ENCODE measurements around the gene RIPOR2.

RIPOR2 gene

GRCh38 chr6:24974182-24975171 lies 38.7 kb upstream of the RIPOR2 start:
- TF ChIP-seq, protein P1, sequence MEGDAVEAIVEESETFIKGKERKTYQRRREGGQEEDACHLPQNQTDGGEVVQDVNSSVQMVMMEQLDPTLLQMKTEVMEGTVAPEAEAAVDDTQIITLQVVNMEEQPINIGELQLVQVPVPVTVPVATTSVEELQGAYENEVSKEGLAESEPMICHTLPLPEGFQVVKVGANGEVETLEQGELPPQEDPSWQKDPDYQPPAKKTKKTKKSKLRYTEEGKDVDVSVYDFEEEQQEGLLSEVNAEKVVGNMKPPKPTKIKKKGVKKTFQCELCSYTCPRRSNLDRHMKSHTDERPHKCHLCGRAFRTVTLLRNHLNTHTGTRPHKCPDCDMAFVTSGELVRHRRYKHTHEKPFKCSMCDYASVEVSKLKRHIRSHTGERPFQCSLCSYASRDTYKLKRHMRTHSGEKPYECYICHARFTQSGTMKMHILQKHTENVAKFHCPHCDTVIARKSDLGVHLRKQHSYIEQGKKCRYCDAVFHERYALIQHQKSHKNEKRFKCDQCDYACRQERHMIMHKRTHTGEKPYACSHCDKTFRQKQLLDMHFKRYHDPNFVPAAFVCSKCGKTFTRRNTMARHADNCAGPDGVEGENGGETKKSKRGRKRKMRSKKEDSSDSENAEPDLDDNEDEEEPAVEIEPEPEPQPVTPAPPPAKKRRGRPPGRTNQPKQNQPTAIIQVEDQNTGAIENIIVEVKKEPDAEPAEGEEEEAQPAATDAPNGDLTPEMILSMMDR (IDR thresholded peaks at IDR 0.05; ENCODE audit: low read depth, low read length): no peak
- no peak overlapping the region for H3K4me3 ChIP-seq (ENCODE audit: low read depth, low read length)

GRCh38 chr6:24972311-24972958 lies 36.7 kb upstream of the RIPOR2 start:
- TF ChIP-seq, protein P1 (IDR thresholded peaks at IDR 0.05; ENCODE audit: low read depth, low read length): no peak
- H3K4me3 ChIP-seq (ENCODE audit: low read depth, low read length): no peak overlapping the region

GRCh38 chr6:24971067-24971466 lies 35.3 kb upstream of the RIPOR2 start:
- H3K4me3 ChIP-seq (ENCODE audit: low read depth, low read length): no peak overlapping the region
- TF ChIP-seq, protein P1 (IDR thresholded peaks at IDR 0.05; ENCODE audit: low read depth, low read length): no peak

DNA sequence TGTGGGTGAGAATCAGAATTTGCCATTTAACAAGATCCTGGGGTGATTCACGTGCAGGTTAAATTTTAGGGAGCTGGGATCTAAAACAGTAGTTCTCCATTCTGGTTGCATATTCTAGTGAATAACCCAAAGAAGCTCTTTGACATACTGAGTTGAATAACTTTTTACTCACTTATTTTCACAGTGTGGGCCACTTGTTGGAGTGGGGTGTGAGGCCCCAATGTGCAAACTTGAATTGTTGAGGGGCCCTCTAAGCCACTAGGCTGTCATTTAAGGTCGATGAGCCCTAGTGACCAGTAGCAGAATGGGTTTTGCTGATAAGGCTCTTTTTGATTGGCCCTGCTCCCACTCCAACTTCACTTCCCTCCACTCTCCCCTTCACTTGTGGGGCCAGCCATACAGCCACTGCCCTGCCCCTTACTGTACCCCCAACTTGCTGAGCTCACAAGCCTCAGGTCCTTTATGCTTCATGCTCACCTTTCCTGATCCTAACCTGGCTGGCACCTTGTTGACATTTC lies 33.6 kb upstream of the RIPOR2 start:
- no peak overlapping the region for H3K4me3 ChIP-seq (ENCODE audit: low read depth, low read length)
- TF ChIP-seq, protein P1 (IDR thresholded peaks at IDR 0.05; ENCODE audit: low read depth, low read length): no peak

DNA sequence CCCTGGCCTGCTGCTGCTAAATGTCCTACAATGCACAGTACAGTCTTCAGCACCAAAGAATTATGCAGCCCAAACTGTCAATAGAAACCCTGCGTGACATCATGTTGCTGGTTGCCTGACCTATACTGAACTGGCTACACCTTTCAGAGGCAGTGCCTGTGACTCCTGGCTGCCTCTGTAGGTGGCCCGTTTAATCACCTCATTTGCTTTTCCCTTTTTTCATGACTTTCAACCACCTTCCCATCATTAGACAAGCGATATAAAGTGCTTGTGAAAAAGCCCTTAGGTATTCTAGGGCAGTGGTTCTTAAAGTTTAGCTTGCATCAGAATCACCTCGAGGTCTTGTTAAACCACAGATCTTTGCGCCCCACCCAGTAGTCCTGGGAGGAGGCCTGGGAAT lies 33.0 kb upstream of the RIPOR2 start:
- TF ChIP-seq, protein P1 (IDR thresholded peaks at IDR 0.05; ENCODE audit: low read depth, low read length): no peak
- no peak overlapping the region for H3K4me3 ChIP-seq (ENCODE audit: low read depth, low read length)

- TF ChIP-seq, protein P1 (IDR thresholded peaks at IDR 0.05; ENCODE audit: low read depth, low read length): no peak
- H3K4me3 ChIP-seq (ENCODE audit: low read depth, low read length): no peak overlapping the region
Measured at GRCh38 chr6:24967211-24967610, 31.5 kb upstream of the RIPOR2 start.

DNA sequence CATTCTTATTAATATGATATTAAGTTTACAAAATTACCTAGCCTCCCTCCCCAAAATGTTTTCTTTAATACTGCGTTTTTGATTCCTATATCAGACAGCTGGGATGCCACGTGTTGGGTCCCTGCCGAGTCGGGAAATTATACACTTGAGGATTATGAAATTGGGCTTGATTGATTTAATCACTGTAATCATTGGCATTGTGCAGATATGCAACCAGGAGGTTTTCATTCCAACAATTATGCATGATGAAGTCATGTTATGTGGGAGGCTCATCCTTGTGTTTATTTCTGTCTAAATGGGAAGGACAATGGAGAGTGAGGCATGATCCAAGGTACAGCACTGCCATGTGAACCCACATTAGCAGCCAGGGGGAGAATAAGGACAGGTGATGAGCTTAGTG lies 30.6 kb upstream of the RIPOR2 start:
- TF ChIP-seq, protein P1 (IDR thresholded peaks at IDR 0.05; ENCODE audit: low read depth, low read length): no peak
- H3K4me3 ChIP-seq (ENCODE audit: low read depth, low read length): no peak overlapping the region

All from WI38 (cell line).